Measurements from ENCODE around the gene NLRP2B. TPM values are rescaled to one million over a fixed set of nuclear protein-coding genes. Genes with fewer than 3 reads are reported as not detected.

Gene NLRP2B
- total and polyA plus RNA-seq, 2 of the 8 experiments (the other 6 are each of a cell fraction or from before 2014, with no cell fraction given) = not detected

GRCh38 chrX:57680160-57680559, at the start of gene NLRP2B (continued):
- TF ChIP-seq CHD7 (IDR thresholded peaks at IDR 0.05; ENCODE audit: insufficient replicate concordance, low read length) = no peak
- no peak for TF ChIP-seq RFX5 (IDR thresholded peaks at IDR 0.05; ENCODE audit: borderline replicate concordance, low read depth, low read length)
- TF ChIP-seq EZH2 (IDR thresholded peaks at IDR 0.05; ENCODE audit: low read depth, low read length, severe bottlenecking) = no peak
- TF ChIP-seq CREB1 (IDR thresholded peaks at IDR 0.05) = no peak
- no peak for TF ChIP-seq CTBP2 (IDR thresholded peaks at IDR 0.05; ENCODE audit: borderline replicate concordance, insufficient read depth, insufficient read length, low read length)
- no peak for TF ChIP-seq CHD1 (IDR thresholded peaks at IDR 0.05; ENCODE audit: low read depth, low read length)

Data from H1 (cell line).